HCT116 (cell line): ENCODE results near the gene LYSMD1. TPM values are rescaled to one million over a fixed set of nuclear protein-coding genes. Genes with fewer than 3 reads are reported as not detected.

Experiments used
- ATAC-seq: fragments of 200-7000 bp; cut with Tn5 transposase; 2 replicates; pipeline ENCODE4 v1.9.1; 2020; ENCODE audit warnings: mild to moderate bottlenecking, moderate library complexity
- BruUV-seq: library from RNA; stranded (reverse); fragments of 400-500 nt; replicated peaks from 2 replicates; lab custom pipeline; 2021; lab: Mats Ljungman, UMichigan
- CTCF ChIA-PET: fragments of 300-600 bp; sonication (Branson Sonifier 250); formaldehyde crosslinking; loops from one replicate; lab custom pipeline; 2021; ENCODE audit warnings: antibody characterized with exemption; lab: Charles Lee
- POLR2A ChIA-PET: fragments of 300-600, 350-600 bp; sonication (Branson Sonifier 250); formaldehyde crosslinking; loops from one replicate; lab custom pipeline; 2021; ENCODE audit warnings: antibody characterized with exemption; lab: Charles Lee
- RAD21 ChIA-PET, 2 experiments: fragments of 300-600 bp; sonication (Branson Sonifier 250); formaldehyde crosslinking; loops; one replicate each; lab custom pipeline; 2023; ENCODE audit warnings: low total read pairs in 2 of 2; ENCODE audit not compliant: uncharacterized antibody in 2 of 2, unreplicated experiment in 2 of 2, low non-redundant PET in 1 of 2; lab: Charles Lee
- DNase-seq: peaks from one replicate; pipeline ENCODE4 v3.0.0-alpha.2; 2010; ENCODE audit warnings: low read depth, low spot score
- H2AFZ ChIP-seq: fragments of 200-600 bp; shearing (Covaris generic), sonication (generic); 2 replicates; pipeline ENCODE4 v1.6.1; 2017; ENCODE audit warnings: low read depth, mixed run types, mixed read lengths, antibody characterized with exemption, low read length; ENCODE audit not compliant: poor library complexity, severe bottlenecking
- H3K27ac ChIP-seq: 2 replicates; pipeline ENCODE4 v1.5.1; 2012; ENCODE audit warnings: low read depth, low read length
- H3K27me3 ChIP-seq: fragments of 200-600 bp; sonication (generic); 2 replicates; pipeline ENCODE4 v1.6.1; 2016; ENCODE audit warnings: mixed run types, low read length, mixed read lengths; ENCODE audit not compliant: insufficient read depth
- H3K36me3 ChIP-seq, 2 experiments: fragments of 200-500 bp in 1 of 2; fragments of 200-600 bp in 1 of 2; sonication (Bioruptor generic) in 1 of 2; sonication (generic) in 1 of 2; 2 replicates each; pipeline versions ENCODE4 v1.5.1 to v1.6.1; 2014 to 2016; ENCODE audit warnings: low read length in 2 of 2, inconsistent platforms in 1 of 2, mixed read lengths in 1 of 2, mixed run types in 1 of 2; ENCODE audit not compliant: insufficient read depth in 2 of 2, control insufficient read depth in 1 of 2
- H3K4me1 ChIP-seq, 2 experiments: fragments of 200-600 bp in 1 of 2; sonication (generic) in 1 of 2; 2 replicates each; pipeline versions ENCODE4 v1.5.1 to v1.6.1; 2012 to 2017; ENCODE audit warnings: low read length in 2 of 2, inconsistent platforms in 1 of 2, mild to moderate bottlenecking in 1 of 2, mixed read lengths in 1 of 2, mixed run types in 1 of 2, moderate library complexity in 1 of 2; ENCODE audit not compliant: insufficient read depth in 2 of 2, control insufficient read depth in 1 of 2
- H3K4me2 ChIP-seq: fragments of 200-600 bp; sonication (generic); 2 replicates; pipeline ENCODE4 v1.6.1; 2017; ENCODE audit warnings: mixed run types, low read length, mixed read lengths
- H3K4me3 ChIP-seq, 2 experiments: fragments of 200-600 bp in 1 of 2; sonication (generic) in 1 of 2; replicated peaks in 1 of 2; 2 replicates each; pipeline ENCODE4 v1.5.1; 2011 to 2016; ENCODE audit warnings: low read length in 2 of 2, control low read depth in 1 of 2, low read depth in 1 of 2, mild to moderate bottlenecking in 1 of 2, mixed read lengths in 1 of 2, mixed run types in 1 of 2
- H3K79me2 ChIP-seq: fragments of 200-600 bp; sonication (generic); 2 replicates; pipeline ENCODE4 v1.6.1; 2017; ENCODE audit warnings: mild to moderate bottlenecking, mixed run types, low read length, moderate library complexity, mixed read lengths; ENCODE audit not compliant: insufficient read depth
- H3K9ac ChIP-seq: fragments of 200-600 bp; sonication (generic); 2 replicates; pipeline ENCODE4 v1.6.1; 2016; ENCODE audit warnings: low read length, mixed read lengths
- H3K9me2 ChIP-seq: fragments of 200-600 bp; sonication (generic), shearing (Covaris generic); 2 replicates; pipeline ENCODE4 v1.6.1; 2017; ENCODE audit warnings: mixed run types, mild to moderate bottlenecking, moderate library complexity; ENCODE audit not compliant: insufficient read depth
- H3K9me3 ChIP-seq, 2 experiments: fragments of 200-500 bp in 1 of 2; fragments of 200-600 bp in 1 of 2; sonication (Bioruptor generic) in 1 of 2; sonication (generic) in 1 of 2; 2 replicates each; pipeline ENCODE4 v1.6.1; 2014 to 2017; ENCODE audit warnings: low read length in 2 of 2, mixed read lengths in 2 of 2, inconsistent platforms in 1 of 2, low read depth in 1 of 2, mild to moderate bottlenecking in 1 of 2, mixed run types in 1 of 2, moderate library complexity in 1 of 2; ENCODE audit not compliant: control insufficient read depth in 1 of 2, insufficient read depth in 1 of 2
- H4K20me1 ChIP-seq: fragments of 200-600 bp; sonication (generic), shearing (Covaris generic); 2 replicates; pipeline ENCODE4 v1.6.1; 2017; ENCODE audit warnings: mixed run types, mild to moderate bottlenecking, moderate library complexity; ENCODE audit not compliant: insufficient read depth
- CEBPB ChIP-seq: IDR thresholded peaks from 2 replicates; pipeline ENCODE4 v1.6.1; 2012; ENCODE audit warnings: low read depth
- EGR1 ChIP-seq: IDR thresholded peaks from 2 replicates; pipeline ENCODE4 v1.6.1; 2012; ENCODE audit warnings: low read depth
- ELF1 ChIP-seq: IDR thresholded peaks from 2 replicates; pipeline ENCODE4 v1.6.1; 2012; ENCODE audit warnings: low read depth, borderline replicate concordance
- EZH2phosphoT487 ChIP-seq: fragments of 200-600 bp; IDR thresholded peaks from 2 replicates; pipeline ENCODE4 v1.6.1; 2018; ENCODE audit warnings: antibody characterized with exemption, borderline replicate concordance
- FOSL1 ChIP-seq: IDR thresholded peaks from 2 replicates; pipeline ENCODE4 v1.6.1; 2012; ENCODE audit warnings: low read depth
- POLR2AphosphoS5 ChIP-seq: IDR thresholded peaks from 2 replicates; pipeline ENCODE4 v1.6.1; 2011; ENCODE audit warnings: mild to moderate bottlenecking, low read depth, low read length, moderate library complexity
- RAD21 ChIP-seq: IDR thresholded peaks from 2 replicates; pipeline ENCODE4 v1.6.1; 2012; ENCODE audit warnings: low read depth, mild to moderate bottlenecking
- SIN3A ChIP-seq: IDR thresholded peaks from 2 replicates; pipeline ENCODE4 v1.6.1; 2012; ENCODE audit warnings: low read depth
- SP1 ChIP-seq: IDR thresholded peaks from 2 replicates; pipeline ENCODE4 v1.6.1; 2012; ENCODE audit warnings: low read depth
- TCF7L2 ChIP-seq: IDR thresholded peaks from 2 replicates; pipeline ENCODE4 v1.7.0; 2011; ENCODE audit warnings: borderline replicate concordance, inconsistent platforms; ENCODE audit not compliant: insufficient read depth, insufficient read length; ENCODE audit errors: extremely low read depth
- YY1 ChIP-seq: IDR thresholded peaks from 2 replicates; pipeline ENCODE4 v1.6.1; 2011; ENCODE audit warnings: low read length, low read depth, moderate library complexity, mild to moderate bottlenecking; ENCODE audit not compliant: insufficient replicate concordance; ENCODE audit errors: extremely low read depth
- ZFX ChIP-seq: fragments of 450-650 bp; IDR thresholded peaks from 2 replicates; pipeline ENCODE4 v1.6.1; 2017
- intact Hi-C: fragments of 100-400 bp; cut with micrococcal nuclease; formaldehyde crosslinking; loops from 2 replicates; pipeline ENCODE4 v1.10.0; 2022
- total RNA-seq: library from RNA; stranded (reverse); gene quantifications from one replicate; pipeline ENCODE4 v1.2.1, GENCODE V29; 2021; ENCODE audit not compliant: unreplicated experiment
- TF ChIP-seq, protein P1 (sequence below): IDR thresholded peaks from 2 replicates; pipeline ENCODE4 v1.6.1; 2012
- TF ChIP-seq, protein P2 (sequence below): IDR thresholded peaks from 2 replicates; pipeline ENCODE4 v1.6.1; 2012; ENCODE audit warnings: low read depth
- TF ChIP-seq, protein P3 (sequence below): IDR thresholded peaks from 2 replicates; pipeline ENCODE4 v1.6.1; 2012

Gene LYSMD1
- total RNA-seq, 1 experiment from 2014 or later = 5.0 TPM

DNA sequence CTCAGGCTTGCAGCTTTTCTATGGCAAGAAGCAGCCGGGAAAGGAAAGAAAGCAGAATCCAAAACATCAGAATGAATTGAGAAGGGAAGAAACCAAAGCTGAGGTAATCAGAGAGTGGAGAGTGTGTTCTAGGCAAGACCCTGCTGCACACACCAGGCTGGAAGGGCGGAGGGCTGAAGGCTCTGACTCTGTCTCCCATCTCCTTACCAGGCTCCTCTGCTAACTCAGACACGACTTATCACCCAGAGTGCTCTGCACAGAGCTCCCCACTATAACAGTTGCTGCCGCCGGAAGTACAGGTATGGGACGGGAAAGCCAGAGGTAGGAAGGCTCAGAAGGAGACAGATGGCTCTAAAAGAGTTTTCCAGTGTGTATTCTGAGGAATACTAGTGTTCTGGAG lies 1.4 kb upstream of the LYSMD1 start:
- POLR2A ChIA-PET = interaction anchor here (0.7 to 1.0 kb wide), 2 partner anchors 19 to 23 kb away, joined by 3 read pairs; partner anchors contain the start of gene VPS72
- intact Hi-C loops = no loop called here

More for the DNA sequence above, 1.4 kb upstream of the LYSMD1 start:
- TF ChIP-seq SIN3A = no peak
- no peak for TF ChIP-seq POLR2AphosphoS5
- TF ChIP-seq CEBPB = no peak
- no peak for TF ChIP-seq YY1
- TF ChIP-seq, protein P1, sequence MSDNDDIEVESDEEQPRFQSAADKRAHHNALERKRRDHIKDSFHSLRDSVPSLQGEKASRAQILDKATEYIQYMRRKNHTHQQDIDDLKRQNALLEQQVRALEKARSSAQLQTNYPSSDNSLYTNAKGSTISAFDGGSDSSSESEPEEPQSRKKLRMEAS = no peak
- TF ChIP-seq EZH2phosphoT487 = no peak
- TF ChIP-seq FOSL1 = no peak
- no peak for TF ChIP-seq SP1
- TF ChIP-seq ELF1 = no peak
- no peak for TF ChIP-seq EGR1
- TF ChIP-seq, protein P2, sequence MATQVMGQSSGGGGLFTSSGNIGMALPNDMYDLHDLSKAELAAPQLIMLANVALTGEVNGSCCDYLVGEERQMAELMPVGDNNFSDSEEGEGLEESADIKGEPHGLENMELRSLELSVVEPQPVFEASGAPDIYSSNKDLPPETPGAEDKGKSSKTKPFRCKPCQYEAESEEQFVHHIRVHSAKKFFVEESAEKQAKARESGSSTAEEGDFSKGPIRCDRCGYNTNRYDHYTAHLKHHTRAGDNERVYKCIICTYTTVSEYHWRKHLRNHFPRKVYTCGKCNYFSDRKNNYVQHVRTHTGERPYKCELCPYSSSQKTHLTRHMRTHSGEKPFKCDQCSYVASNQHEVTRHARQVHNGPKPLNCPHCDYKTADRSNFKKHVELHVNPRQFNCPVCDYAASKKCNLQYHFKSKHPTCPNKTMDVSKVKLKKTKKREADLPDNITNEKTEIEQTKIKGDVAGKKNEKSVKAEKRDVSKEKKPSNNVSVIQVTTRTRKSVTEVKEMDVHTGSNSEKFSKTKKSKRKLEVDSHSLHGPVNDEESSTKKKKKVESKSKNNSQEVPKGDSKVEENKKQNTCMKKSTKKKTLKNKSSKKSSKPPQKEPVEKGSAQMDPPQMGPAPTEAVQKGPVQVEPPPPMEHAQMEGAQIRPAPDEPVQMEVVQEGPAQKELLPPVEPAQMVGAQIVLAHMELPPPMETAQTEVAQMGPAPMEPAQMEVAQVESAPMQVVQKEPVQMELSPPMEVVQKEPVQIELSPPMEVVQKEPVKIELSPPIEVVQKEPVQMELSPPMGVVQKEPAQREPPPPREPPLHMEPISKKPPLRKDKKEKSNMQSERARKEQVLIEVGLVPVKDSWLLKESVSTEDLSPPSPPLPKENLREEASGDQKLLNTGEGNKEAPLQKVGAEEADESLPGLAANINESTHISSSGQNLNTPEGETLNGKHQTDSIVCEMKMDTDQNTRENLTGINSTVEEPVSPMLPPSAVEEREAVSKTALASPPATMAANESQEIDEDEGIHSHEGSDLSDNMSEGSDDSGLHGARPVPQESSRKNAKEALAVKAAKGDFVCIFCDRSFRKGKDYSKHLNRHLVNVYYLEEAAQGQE = no peak
- no peak for TF ChIP-seq RAD21
- no peak for TF ChIP-seq TCF7L2
- TF ChIP-seq, protein P3, sequence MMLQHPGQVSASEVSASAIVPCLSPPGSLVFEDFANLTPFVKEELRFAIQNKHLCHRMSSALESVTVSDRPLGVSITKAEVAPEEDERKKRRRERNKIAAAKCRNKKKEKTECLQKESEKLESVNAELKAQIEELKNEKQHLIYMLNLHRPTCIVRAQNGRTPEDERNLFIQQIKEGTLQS = no peak
- TF ChIP-seq ZFX = no peak
- TF ChIP-seq, all 23 proteins: peak for 0
- no peak for ATAC-seq
- Histone ChIP-seq H3K79me2 (peaks cover 24% of the 10 kb centered on the region; the same call in 1 of the 2 replicates), H3K27me3 (no peaks in the 10 kb centered on the region), H3K4me3 (peak overlapping the region; percentile 83 to 88), H4K20me1 (no peaks in the 10 kb centered on the region), H3K9ac (peak overlapping the region; percentile 84), H2AFZ (no peak overlapping the region), H3K9me2 (no peaks in the 10 kb centered on the region), H3K4me2 (peak overlapping the region; percentile 85), H3K36me3 (peaks cover 2 to 12% of the 10 kb centered on the region in 2 experiments; a peak in 3 of 4 replicates), H3K27ac (no peak overlapping the region), H3K4me1 (peaks cover 11 to 19% of the 10 kb centered on the region in 2 experiments), H3K9me3 (no peaks in the 10 kb centered on the region)
- ChIA-PET CTCF (interaction anchor here (1.4 kb wide), 1 partner anchor 67 kb away, joined by 5 read pairs; no protein-coding TSS in a partner anchor), RAD21 (no interaction called here)
- no peak for DNase-seq
- no TSS peak for BruUV-seq
